Measurements from ENCODE around the gene CPS1.

CPS1 gene

DNA sequence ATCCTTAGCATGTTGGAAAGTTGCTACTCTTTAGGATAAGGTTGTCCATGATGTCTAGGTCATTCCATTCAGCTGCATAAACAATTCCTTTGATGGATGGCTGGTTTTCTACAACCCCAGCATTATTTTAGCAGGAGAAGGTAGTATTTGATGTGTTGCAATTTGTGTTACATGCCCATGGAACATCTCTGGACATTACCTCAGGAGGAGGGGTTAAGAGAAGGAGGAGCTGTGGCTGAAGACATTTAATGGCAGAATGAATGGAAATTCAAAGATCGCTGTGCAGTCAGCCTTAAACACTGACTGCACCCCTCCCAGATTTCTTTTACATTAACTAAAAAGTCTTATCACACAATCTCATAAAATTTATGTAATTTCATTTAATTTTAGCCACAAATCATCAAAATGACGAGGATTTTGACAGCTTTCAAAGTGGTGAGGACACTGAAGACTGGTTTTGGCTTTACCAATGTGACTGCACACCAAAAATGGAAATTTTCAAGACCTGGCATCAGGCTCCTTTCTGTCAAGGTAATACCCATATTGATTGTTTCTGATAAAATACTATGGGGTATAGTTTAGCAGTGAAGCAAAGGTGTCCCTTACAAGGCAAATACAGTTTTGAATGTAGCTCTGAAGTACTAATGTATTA is at the start of gene CPS1:
Gene CPS1, plus strand, starts transcription at position 271 of the 652 bp plus-strand sequence. Its CDS starts 135 bp downstream, at position 406.
- H3K4me3 ChIP-seq (ENCODE audit: low read depth, low read length): no peak within 1 kb of the TSS
- DNase-seq (ENCODE audit: low read depth): no peak
- TF ChIP-seq, protein P1, sequence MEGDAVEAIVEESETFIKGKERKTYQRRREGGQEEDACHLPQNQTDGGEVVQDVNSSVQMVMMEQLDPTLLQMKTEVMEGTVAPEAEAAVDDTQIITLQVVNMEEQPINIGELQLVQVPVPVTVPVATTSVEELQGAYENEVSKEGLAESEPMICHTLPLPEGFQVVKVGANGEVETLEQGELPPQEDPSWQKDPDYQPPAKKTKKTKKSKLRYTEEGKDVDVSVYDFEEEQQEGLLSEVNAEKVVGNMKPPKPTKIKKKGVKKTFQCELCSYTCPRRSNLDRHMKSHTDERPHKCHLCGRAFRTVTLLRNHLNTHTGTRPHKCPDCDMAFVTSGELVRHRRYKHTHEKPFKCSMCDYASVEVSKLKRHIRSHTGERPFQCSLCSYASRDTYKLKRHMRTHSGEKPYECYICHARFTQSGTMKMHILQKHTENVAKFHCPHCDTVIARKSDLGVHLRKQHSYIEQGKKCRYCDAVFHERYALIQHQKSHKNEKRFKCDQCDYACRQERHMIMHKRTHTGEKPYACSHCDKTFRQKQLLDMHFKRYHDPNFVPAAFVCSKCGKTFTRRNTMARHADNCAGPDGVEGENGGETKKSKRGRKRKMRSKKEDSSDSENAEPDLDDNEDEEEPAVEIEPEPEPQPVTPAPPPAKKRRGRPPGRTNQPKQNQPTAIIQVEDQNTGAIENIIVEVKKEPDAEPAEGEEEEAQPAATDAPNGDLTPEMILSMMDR (conservative IDR thresholded peaks at IDR 0.05; ENCODE audit: low read depth, low read length): no peak

GRCh38 chr2:210515911-210516310 is 40.5 kb upstream of the CPS1 start:
- H3K4me3 ChIP-seq (ENCODE audit: low read depth, low read length): no peak overlapping the region
- TF ChIP-seq, protein P1 (conservative IDR thresholded peaks at IDR 0.05; ENCODE audit: low read depth, low read length): no peak
- no peak for DNase-seq (ENCODE audit: low read depth)

GRCh38 chr2:210517264-210517663 is 39.1 kb upstream of the CPS1 start:
- DNase-seq (ENCODE audit: low read depth): no peak
- H3K4me3 ChIP-seq (ENCODE audit: low read depth, low read length): no peak overlapping the region
- TF ChIP-seq, protein P1 (conservative IDR thresholded peaks at IDR 0.05; ENCODE audit: low read depth, low read length): no peak

DNA sequence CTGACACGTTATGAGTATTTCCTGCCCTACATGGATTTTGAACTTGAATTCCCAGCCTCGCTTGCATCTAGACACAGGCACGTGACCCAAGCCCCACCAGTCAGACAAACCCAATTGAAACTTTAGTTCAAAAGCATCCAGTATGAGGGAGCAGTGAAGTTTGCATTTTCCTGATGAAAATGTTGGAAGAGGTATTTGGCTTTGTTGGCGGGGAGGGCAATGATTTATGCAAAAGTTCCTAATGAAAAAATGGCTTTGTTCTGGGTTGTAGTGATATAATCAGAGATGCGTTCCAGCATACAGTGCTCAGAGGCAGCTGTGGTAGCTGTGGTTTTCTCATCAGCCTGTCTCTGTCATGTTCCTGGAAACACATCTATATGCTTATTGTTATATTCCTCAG is 36.8 kb upstream of the CPS1 start:
- DNase-seq (ENCODE audit: low read depth): no peak
- TF ChIP-seq, protein P1 (conservative IDR thresholded peaks at IDR 0.05; ENCODE audit: low read depth, low read length): no peak
- H3K4me3 ChIP-seq (ENCODE audit: low read depth, low read length): no peak overlapping the region

DNA sequence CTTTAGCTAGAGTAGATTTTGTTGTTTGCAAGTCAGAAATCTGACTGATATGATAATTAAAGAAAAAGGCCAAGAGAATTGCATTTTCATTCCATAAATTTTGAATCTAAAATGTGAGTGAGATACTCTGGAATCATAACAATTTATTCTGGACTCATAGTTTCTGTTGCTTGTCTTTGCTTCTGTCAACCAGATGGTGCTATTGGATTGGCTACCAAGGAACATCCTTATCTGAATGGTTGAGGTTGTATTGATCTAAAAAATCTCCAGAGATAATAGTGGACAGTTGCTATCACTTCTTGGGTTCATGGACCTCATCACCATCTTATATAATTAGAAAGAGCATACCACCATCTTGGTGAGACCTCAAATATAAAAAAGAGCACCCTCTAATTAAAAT is 34.0 kb upstream of the CPS1 start:
- TF ChIP-seq, protein P1 (conservative IDR thresholded peaks at IDR 0.05; ENCODE audit: low read depth, low read length): no peak
- DNase-seq (ENCODE audit: low read depth): no peak
- no peak overlapping the region for H3K4me3 ChIP-seq (ENCODE audit: low read depth, low read length)

- no peak overlapping the region for H3K4me3 ChIP-seq (ENCODE audit: low read depth, low read length)
- TF ChIP-seq, protein P1 (conservative IDR thresholded peaks at IDR 0.05; ENCODE audit: low read depth, low read length): no peak
- DNase-seq (ENCODE audit: low read depth): no peak
These were observed 32.6 kb upstream of the CPS1 start for GRCh38 chr2:210523650-210524289.

GRCh38 chr2:210524533-210524932 is 31.9 kb upstream of the CPS1 start:
- H3K4me3 ChIP-seq (ENCODE audit: low read depth, low read length): no peak overlapping the region
- DNase-seq (ENCODE audit: low read depth): no peak
- TF ChIP-seq, protein P1 (conservative IDR thresholded peaks at IDR 0.05; ENCODE audit: low read depth, low read length): no peak
